GOT3 (cell line): ENCODE data around the gene ZNF345.

ENCODE experiments used
- DNase-seq: peaks from one replicate; lab custom pipeline; 2025; ENCODE audit warnings: mixed read lengths; lab: John Stamatoyannopoulos, UW

Gene ZNF345

DNA sequence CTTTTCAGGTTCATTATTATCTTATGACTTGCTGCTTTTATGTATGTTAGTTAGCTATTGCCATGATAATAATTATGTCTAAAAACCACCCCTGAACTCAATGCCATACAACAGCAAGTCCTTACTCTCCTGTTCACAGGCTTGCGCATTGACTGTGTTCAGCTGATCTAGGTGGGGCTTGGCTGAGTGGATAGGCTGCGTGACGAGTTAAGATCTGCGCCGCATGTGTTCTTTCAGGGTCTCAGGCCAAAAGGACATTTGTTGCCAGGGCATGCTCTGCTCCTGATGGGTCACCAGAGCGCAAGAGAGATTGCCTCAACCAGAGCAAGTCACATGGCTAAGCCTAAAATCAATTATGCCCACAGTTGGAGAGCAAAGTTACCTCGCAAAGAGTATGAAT is 66.3 kb downstream of the ZNF345 start:
- DNase-seq, result no peak

GRCh38 chr19:36918090-36918489 is 67.4 kb downstream of the ZNF345 start:
- no peak for DNase-seq
